ENCODE data around the gene PPP6R3.
"Not testable (repeated sequence)": the region's sequence is repeated elsewhere in the genome, so short reads cannot be mapped to it uniquely, and the experiment has no call there.

PPP6R3 gene

GRCh38 chr11:68598816-68599653 is 138.5 kb downstream of the PPP6R3 start:
- no peak for DNase-seq (ENCODE audit: low read depth in 2 of 2)

GRCh38 chr11:68601147-68601546 is 140.6 kb downstream of the PPP6R3 start:
- no peak for DNase-seq (ENCODE audit: low read depth in 2 of 2)

- DNase-seq (ENCODE audit: low read depth in 2 of 2): no peak
Observed at GRCh38 chr11:68609761-68610160, 149.2 kb downstream of the PPP6R3 start.

- no peak for DNase-seq (ENCODE audit: low read depth in 2 of 2)
Observed at GRCh38 chr11:68610452-68611116, 150.0 kb downstream of the PPP6R3 start.

- DNase-seq (ENCODE audit: low read depth in 2 of 2): no peak
Observed at GRCh38 chr11:68615657-68616056, 155.1 kb downstream of the PPP6R3 start.

- no peak for DNase-seq (ENCODE audit: low read depth in 2 of 2)
Observed at GRCh38 chr11:68617925-68618809, 157.6 kb downstream of the PPP6R3 start.

- no peak for DNase-seq (ENCODE audit: low read depth in 2 of 2)
Observed at GRCh38 chr11:68621826-68622225, 161.3 kb downstream of the PPP6R3 start.

- not testable (repeated sequence) for DNase-seq (ENCODE audit: low read depth in 2 of 2)
Observed at GRCh38 chr11:68623706-68624105, 163.2 kb downstream of the PPP6R3 start.

GRCh38 chr11:68625069-68625468 is 164.5 kb downstream of the PPP6R3 start:
- DNase-seq (ENCODE audit: low read depth in 2 of 2): not testable (repeated sequence)

GRCh38 chr11:68626236-68626635 is 165.7 kb downstream of the PPP6R3 start:
- DNase-seq (ENCODE audit: low read depth in 2 of 2): not testable (repeated sequence)

GRCh38 chr11:68628837-68629236 is 168.3 kb downstream of the PPP6R3 start:
- not testable (repeated sequence) for DNase-seq (ENCODE audit: low read depth in 2 of 2)

- not testable (repeated sequence) for DNase-seq (ENCODE audit: low read depth in 2 of 2)
Observed at GRCh38 chr11:68632375-68632774, 171.8 kb downstream of the PPP6R3 start.

GRCh38 chr11:68632802-68633201 is 172.2 kb downstream of the PPP6R3 start:
- DNase-seq (ENCODE audit: low read depth in 2 of 2): peak; percentile 7 to 24

- DNase-seq (ENCODE audit: low read depth in 2 of 2): not testable (repeated sequence)
Observed at GRCh38 chr11:68634606-68635005, 174.1 kb downstream of the PPP6R3 start.

- not testable (repeated sequence) for DNase-seq (ENCODE audit: low read depth in 2 of 2)
Observed at GRCh38 chr11:68635172-68635571, 174.6 kb downstream of the PPP6R3 start.

- not testable (repeated sequence) for DNase-seq (ENCODE audit: low read depth in 2 of 2)
Observed at GRCh38 chr11:68635883-68636282, 175.3 kb downstream of the PPP6R3 start.

- not testable (repeated sequence) for DNase-seq (ENCODE audit: low read depth in 2 of 2)
Observed at GRCh38 chr11:68639322-68639721, 178.8 kb downstream of the PPP6R3 start.

GRCh38 chr11:68641880-68642279 is 181.3 kb downstream of the PPP6R3 start:
- no peak for DNase-seq (ENCODE audit: low read depth in 2 of 2)

GRCh38 chr11:68643585-68643984 is 183.0 kb downstream of the PPP6R3 start:
- no peak for DNase-seq (ENCODE audit: low read depth in 2 of 2)

GRCh38 chr11:68646832-68647231 is 186.3 kb downstream of the PPP6R3 start:
- no peak for DNase-seq (ENCODE audit: low read depth in 2 of 2)

GRCh38 chr11:68649851-68650555 is 189.5 kb downstream of the PPP6R3 start:
- DNase-seq (ENCODE audit: low read depth in 2 of 2): no peak

All from stimulated activated CD4-positive, alpha-beta T cell treated with anti-CD3 and anti-CD28 coated beads, Interleukin-4, amount 100 ng/mL, for 48 hours (primary cell).